Retinal pigment epithelial cell (primary cell): ENCODE data around the gene SEPTIN8.
A peak's percentile ranks its signal among the peaks of the same experiment; 100 is the strongest.

Experiments used
- DNase-seq: peaks from one replicate; pipeline ENCODE4 v3.0.0-alpha.2; 2010; ENCODE audit warnings: low read depth
- H3K4me3 ChIP-seq: 2 replicates; pipeline ENCODE4 v1.5.1; 2011; ENCODE audit warnings: mild to moderate bottlenecking, low read length, control low read depth, moderate library complexity
- TF ChIP-seq, protein P1 (sequence below): conservative IDR thresholded peaks from 2 replicates; pipeline ENCODE4 v1.5.1; 2011; ENCODE audit warnings: low read depth, low read length, control low read depth, inconsistent platforms

SEPTIN8 gene

DNA sequence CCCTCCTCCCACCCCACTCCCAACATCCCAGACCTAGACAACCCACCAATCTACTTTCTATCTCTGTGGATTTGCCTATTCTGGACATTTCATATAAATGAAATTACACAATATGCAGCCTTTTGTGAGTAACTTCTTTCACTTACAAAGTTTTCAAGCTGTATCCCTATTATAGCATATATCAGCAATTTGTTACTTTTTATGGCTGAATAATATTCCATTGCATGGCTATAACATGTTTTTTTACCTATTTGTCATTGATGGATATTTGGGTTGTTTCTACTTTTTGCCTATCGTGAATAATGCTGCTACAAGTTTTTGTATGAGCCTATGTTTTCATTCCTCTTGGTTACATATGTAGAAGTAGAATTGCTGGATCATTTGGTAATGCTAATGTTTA, 37.8 kb downstream of the SEPTIN8 start:
- no peak overlapping the region for H3K4me3 ChIP-seq
- DNase-seq: no peak
- TF ChIP-seq, protein P1, sequence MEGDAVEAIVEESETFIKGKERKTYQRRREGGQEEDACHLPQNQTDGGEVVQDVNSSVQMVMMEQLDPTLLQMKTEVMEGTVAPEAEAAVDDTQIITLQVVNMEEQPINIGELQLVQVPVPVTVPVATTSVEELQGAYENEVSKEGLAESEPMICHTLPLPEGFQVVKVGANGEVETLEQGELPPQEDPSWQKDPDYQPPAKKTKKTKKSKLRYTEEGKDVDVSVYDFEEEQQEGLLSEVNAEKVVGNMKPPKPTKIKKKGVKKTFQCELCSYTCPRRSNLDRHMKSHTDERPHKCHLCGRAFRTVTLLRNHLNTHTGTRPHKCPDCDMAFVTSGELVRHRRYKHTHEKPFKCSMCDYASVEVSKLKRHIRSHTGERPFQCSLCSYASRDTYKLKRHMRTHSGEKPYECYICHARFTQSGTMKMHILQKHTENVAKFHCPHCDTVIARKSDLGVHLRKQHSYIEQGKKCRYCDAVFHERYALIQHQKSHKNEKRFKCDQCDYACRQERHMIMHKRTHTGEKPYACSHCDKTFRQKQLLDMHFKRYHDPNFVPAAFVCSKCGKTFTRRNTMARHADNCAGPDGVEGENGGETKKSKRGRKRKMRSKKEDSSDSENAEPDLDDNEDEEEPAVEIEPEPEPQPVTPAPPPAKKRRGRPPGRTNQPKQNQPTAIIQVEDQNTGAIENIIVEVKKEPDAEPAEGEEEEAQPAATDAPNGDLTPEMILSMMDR: no peak

DNA sequence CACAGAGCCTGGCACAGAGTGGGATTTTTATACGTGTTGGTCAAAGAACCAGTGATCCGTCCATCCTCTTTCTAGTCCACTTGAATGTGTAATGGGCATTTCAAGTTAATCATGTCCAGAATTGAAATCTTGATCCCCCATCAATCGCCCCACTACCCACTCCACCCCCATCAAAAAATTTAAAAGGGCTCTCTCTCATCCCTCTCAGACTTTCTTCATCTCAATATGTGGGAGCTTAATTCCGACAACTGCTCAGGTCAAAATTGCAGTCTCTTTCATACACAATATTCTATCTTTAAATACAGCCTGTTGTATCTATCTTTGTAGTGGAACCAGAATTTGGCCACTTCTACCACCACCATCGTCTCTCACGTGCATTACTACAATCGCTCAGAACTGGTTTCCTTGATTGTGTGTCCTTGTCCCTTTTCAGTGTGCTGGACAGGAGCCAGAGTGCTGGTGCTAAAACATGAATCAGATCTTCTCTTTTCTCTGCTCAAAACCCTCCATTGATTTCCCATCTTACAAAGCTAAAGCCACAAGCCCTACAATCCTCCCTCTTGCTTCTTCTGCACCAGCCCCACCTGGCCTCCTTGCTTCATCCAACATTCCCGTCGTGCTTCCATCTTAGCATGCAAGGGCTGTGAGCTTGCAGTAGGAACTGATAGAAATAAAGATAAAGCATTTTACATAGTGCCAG, 38.9 kb downstream of the SEPTIN8 start:
- H3K4me3 ChIP-seq: peak overlapping the region; percentile 92
- no peak for DNase-seq
- TF ChIP-seq, protein P1: no peak

DNA sequence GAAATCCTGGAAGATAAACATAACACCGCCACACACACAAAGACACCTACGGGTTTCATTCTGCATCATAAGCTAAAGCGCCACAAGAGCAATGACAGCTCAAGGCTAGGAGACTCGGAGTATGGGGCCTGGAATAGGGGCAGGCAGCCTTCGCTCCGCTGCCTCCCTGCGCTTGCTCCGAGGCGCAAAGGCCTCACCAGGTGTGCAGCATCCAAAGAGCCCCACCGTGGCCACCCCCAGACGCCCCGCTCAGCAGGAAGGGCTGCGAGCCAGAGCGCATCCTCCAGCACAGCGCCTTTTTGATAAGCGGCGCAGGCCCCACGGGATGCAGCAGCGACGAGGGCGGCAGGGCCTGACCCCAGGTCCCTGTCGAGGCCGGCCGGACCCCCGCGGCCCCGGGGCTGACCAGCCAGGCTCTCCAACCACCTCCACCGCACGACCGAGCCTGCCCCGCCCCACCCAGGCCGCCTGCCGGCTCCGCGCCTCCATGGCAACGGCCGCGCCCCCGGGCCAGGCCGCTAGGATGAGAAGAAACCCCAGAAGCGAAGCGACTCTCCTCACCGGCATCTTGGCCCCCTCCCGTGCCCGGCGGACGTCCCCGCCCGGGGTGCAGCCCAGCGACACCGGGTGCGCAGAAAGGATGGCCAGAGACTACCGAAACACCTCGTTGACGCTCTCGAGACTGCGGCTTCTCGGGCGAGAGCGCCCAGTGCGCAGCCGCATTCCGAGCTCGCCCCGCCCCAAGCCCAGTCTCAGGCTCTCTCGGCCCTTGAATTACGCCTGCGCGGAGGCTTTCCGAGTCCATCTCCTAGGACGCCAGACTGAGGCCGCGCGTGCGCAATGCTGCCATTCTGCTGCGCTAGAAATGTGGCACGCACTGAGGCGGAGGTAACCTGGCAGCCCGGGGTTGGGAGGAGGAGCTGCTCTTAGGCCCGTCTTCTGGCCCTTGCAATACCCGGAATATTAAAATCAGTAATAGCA, 39.9 kb downstream of the SEPTIN8 start, which contains the start of gene KIF3A:
TSS of gene KIF3A (minus strand) at position 694 of the 981 bp plus-strand sequence. CDS start at position 567, 127 bp downstream.
- peak; percentile 73 for DNase-seq
- peak within 1 kb of the TSS; percentile 92 for H3K4me3 ChIP-seq
- TF ChIP-seq, protein P1: no peak

DNA sequence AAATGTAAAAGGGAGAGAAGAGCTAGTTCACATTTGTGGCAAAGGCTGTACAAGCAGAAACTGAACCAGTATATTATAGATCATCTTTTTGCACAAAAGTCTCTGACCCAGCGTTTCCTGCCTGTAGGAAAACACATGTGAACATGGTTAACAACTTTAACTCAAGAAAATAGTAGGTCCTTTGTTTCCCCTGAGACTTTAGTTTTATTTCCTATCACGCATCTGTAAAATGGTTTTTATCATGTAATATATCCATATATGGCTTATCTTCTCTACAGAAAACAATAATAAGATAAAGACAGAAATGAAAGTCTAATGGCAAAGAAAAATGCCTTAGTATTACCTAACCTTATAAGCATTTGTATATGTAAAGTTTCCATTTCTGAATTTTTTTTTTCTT, 42.4 kb downstream of the SEPTIN8 start:
- TF ChIP-seq, protein P1: no peak
- no peak overlapping the region for H3K4me3 ChIP-seq
- no peak for DNase-seq

DNA sequence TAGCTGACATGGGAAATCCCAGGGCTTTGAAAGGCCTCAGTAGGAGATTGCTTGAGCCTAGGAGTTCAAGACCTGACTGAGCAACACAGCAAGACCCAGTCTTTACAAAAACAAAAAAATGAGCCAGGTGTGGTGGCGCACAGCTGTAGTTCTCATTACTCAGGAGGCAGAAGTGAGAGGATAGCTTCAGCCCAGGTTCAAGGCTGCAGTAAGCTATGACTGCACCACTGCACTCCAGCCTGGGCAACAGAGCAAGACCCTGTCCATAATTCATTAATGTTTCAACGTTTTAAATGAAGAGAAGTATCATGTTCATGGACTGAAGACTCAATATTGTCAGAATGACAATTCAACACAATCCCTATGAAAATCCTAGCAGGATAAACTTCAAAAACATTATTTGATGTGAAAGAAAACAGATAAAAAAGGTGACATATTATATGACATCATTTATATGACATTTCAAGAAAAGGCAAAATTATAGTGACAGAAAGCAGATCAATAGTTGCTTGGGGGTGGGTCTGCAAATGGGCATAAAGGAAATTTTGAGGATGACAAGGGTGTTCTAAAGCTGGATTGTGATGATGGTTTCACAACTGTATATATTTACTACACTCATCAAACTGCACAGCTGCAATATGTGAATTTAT, 43.4 kb downstream of the SEPTIN8 start:
- TF ChIP-seq, protein P1: no peak
- H3K4me3 ChIP-seq: no peak overlapping the region
- no peak for DNase-seq

DNA sequence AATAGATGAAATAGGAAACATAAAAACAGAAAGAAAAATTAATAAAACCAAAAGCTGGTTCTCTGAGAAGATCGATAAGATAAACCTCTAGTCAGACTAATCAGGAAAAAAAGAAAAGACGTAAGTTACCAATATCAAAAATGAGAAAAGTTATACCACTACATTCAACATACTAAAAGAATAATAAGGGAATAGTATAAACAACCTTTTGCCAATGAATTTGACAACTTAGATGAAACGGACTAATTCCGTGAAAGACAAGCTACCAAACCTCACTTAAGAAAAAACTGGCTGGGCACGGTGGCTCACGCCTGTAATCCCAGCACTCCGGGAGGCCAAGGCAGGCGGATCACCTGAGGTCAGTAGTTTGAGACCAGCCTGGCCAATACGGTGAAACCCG, 47.1 kb downstream of the SEPTIN8 start:
- TF ChIP-seq, protein P1: no peak
- DNase-seq: no peak
- H3K4me3 ChIP-seq: no peak overlapping the region
